HG03354 (cell line): ENCODE data around the gene JUND.

ENCODE experiments used
- ATAC-seq: cut with Tn5 transposase; IDR thresholded peaks from one replicate; pipeline ENCODE4 v1.9.1; 2021; ENCODE audit warnings: mild to moderate bottlenecking; ENCODE audit not compliant: unreplicated experiment, poor library complexity, severe bottlenecking

The JUND gene

GRCh38 chr19:18253716-18254115, 27.7 kb downstream of the JUND start:
- no peak for ATAC-seq

- ATAC-seq: no peak
Observed at GRCh38 chr19:18253130-18253529, 28.3 kb downstream of the JUND start.

DNA sequence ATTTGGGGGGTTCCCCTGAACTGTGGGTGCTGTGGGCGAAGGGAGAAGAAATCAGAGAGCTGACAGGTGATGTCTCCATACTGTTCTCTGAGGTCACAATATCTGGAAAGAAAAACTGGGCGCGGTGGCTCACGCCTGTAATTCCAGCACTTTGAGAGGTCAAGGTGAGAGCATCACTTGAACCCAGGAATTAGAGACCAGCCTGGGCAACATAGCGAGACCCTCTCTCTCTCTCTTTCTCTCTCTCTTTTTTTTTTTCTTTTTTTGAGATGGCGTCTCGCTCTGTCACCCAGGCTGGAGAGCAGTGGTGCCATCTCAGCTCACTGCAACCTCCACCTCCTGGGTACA, 29.1 kb downstream of the JUND start:
- no peak for ATAC-seq

DNA sequence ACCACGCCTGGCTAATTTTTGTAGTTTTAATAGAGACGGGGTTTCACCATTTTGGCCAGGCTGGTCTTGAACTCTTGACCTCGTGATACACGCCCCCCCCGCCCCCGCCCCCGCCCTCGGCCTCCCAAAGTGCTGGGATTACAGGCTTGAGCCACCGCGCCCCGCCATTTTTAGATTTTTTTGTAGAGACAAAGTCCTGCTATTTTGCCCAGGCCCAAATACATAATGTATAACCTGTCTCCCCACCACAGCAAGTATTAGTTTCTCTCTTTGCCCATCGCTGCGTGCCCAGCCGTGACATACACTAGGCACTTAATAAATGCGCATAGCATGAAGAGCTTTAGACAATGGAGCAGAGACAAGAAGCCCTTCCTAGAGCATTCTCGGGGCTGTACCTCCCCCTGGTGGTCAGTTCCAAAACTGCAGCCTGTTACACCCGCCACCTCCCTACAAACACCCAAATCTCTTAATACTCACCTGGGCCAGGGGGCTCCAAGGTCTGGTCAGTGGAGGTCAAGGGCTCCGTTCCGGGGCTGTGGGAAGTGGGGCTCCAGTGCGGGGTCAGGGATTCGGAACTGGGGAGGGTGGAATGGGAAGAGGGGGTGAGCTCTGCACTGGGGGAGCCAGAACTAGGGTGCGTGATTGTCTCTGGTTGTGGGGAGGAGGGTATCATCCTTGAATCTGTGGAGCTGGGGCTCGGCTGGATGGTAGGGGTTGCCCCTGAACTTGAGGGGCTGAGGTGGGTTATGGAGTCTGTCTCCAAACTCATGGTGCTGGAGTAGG, 29.6 kb downstream of the JUND start:
- ATAC-seq: no peak

DNA sequence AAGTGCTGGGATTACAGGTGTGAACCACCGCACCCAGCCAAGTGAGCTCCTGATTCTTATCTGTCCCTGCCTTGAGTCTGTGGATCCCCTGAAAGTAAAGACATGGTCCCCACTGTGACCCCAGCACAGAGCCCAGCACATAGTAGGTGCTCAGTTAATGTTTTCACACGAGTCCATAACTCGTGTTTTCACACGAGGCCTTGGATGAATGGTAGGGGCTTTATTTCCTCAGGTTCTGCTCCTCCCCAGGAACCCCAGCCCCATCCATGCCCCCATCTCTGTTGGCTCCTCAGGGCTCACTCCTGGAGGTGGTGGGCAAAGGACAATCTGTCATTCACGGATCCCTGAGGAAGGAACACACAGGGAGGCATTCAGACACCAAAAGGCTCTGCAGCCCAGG, 31.6 kb downstream of the JUND start:
- no peak for ATAC-seq

DNA sequence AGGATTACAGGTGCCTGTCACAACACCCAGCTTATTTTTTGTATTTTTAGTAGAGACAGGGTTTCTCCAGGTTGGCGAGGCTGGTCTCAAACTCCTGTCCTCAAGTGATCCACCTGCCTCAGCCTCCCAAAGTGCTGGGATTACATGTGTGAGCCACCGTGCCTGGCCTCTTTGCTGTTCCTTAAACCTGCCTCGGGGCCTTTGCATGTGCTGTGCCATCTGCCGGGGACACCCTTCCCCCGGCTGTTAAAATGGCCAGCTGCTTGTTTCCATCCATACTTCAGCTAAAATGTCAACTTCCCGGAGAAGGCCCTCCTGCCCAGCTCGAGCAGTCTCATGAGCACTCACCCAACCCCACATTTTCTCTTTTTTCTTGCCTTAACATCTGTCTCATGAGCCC, 36.1 kb downstream of the JUND start:
- no peak for ATAC-seq

GRCh38 chr19:18239303-18239702, 42.1 kb downstream of the JUND start:
- ATAC-seq: no peak

DNA sequence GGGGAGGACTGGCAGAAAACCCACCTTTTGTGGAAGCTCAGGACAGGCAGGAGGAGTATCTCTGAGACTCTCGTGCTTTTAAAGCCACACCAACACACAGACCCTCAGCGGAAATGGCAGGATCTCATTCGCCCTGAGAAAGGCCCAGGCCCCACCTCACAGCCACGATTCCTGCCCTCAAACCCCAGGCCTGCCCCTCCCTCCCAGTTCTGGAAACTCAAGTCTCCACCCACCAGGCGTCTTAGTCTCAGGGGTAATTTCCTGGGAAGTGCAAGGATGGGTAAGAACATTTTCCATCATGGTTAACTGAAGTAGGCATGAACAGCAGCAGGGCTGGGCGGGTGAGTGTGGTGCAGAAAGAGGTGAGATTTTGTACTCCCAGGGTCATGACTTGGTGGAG, 47.2 kb downstream of the JUND start:
- no peak for ATAC-seq

GRCh38 chr19:18233224-18233825, 48.1 kb downstream of the JUND start:
- no peak for ATAC-seq

- no peak for ATAC-seq
Observed at GRCh38 chr19:18232540-18233223, 48.7 kb downstream of the JUND start.

DNA sequence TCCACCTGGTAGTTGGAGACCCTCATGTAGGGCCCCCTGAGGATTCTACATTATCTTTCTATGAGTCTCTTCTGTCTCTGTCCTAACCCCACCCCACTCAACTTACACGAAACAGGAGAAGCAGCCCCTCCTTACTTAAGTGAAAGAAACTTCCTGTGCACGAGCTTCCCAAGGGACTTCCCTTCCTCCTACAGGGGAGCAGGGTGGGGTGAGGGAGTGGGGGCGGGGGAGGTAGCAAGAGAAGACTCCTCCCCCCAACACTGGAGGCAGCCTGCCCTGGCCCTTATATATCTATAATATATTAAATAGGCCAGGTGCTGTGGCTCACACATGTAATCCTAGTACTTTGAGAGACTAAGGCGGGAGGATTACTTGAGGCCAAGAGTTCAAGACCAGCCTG, 49.6 kb downstream of the JUND start:
- no peak for ATAC-seq

GRCh38 chr19:18230941-18231734, 50.3 kb downstream of the JUND start:
- no peak for ATAC-seq

DNA sequence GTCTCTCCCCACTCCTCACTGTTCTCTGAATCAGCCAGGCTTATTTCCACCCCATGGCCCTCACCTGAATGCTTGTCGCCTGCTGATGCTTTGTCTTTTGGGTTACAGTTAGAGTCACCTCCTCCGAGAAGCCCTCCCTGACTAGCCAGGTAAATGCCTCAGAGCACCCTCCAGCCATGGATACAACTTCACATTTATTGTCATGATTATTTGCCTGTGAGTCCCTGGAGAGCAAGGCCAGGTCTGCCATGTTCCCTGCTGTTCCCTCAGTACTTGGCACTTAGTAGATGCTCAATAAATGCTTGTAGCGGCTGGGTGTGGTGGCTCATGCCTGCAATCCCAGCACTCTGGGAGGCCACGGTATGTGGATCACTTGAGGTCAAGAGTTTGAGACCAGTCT, 51.5 kb downstream of the JUND start:
- no peak for ATAC-seq
